ENCODE measurements around the gene MYRF.

GRCh38 chr11:61768376-61769076, 16.1 kb downstream of the MYRF start:
- TF ChIP-seq EZH2phosphoT487 (IDR thresholded peaks at IDR 0.05), result no peak
- no peak for TF ChIP-seq CTCF (IDR thresholded peaks at IDR 0.05)
- TF ChIP-seq EZH2 (IDR thresholded peaks at IDR 0.05), result no peak

Measured in neural progenitor cell (in vitro differentiated cells).